Adipocyte (in vitro differentiated cells): Measurements from ENCODE around the gene REEP1.

Source experiments
- DNase-seq: peaks from one replicate; pipeline ENCODE4 v3.0.0-alpha.2; 2015; ENCODE audit warnings: low read depth
- H3K27me3 ChIP-seq: replicated peaks from 2 replicates; pipeline ENCODE4 v1.7.0; 2013; ENCODE audit warnings: mild to moderate bottlenecking, low read length, moderate library complexity; ENCODE audit not compliant: control insufficient read depth, insufficient read depth
- H3K36me3 ChIP-seq: 2 replicates; pipeline ENCODE4 v1.7.0; 2013; ENCODE audit warnings: low read length, mild to moderate bottlenecking, moderate library complexity; ENCODE audit not compliant: control insufficient read depth, insufficient read depth, severe bottlenecking
- H3K4me1 ChIP-seq: 2 replicates; pipeline ENCODE4 v1.7.0; 2013; ENCODE audit warnings: mild to moderate bottlenecking, low read length, moderate library complexity; ENCODE audit not compliant: control insufficient read depth, insufficient read depth
- H3K4me3 ChIP-seq: 2 replicates; pipeline ENCODE4 v1.7.0; 2013; ENCODE audit warnings: mild to moderate bottlenecking, low read length, moderate library complexity
- H3K9ac ChIP-seq: 2 replicates; pipeline ENCODE4 v1.7.0; 2013; ENCODE audit warnings: mild to moderate bottlenecking, low read length, moderate library complexity
- H3K9me3 ChIP-seq: 2 replicates; pipeline ENCODE4 v1.7.0; 2013; ENCODE audit warnings: mild to moderate bottlenecking, low read length, moderate library complexity; ENCODE audit not compliant: control insufficient read depth

REEP1 gene

DNA sequence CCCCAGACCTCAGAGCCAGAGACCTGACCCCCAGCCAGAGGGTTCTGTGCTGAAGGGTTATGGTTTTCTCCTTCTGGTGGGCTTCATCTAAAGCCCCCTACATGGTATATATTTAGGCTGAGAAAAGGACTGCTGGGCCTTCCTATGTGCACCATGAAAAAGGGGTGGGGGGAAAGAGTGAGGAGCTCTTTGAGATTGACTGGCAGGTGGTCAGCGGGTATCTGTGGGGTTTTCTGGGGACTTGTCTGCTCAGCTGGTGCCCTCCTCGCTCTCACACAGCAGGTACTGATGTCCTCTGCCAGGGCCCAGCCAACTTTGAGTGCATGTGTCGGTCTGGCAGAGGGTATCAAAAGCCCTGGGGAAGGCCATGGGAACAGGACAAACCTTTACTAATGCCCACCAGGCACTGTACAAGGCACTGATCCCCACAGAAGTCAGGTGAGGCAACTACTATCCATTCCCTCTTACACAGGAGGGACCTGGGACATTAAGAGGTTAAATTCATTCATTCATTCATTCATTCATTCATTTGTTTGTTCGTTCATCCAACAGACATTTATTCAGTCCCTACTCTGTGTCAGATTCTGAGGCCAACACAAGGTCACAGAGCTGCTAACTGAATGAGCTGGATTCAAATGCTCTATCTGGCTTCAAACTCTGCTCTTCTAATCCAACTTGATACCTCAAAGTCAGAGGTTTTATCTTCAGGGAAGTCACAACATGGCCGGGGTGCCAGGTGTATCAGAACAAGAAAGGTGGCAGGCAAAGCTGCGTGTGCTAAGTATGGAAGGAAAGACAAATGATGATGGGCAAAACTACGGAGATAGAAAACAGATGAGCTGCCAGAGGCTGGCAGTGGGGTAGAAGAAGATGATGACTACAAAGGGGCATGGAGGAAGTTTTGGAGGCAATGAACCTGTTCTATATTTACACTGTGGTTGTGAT lies 44.6 kb downstream of the REEP1 start:
- Histone ChIP-seq H3K9me3 (no peaks in the 10 kb centered on the region), H3K9ac (no peak overlapping the region), H3K4me3 (no peak overlapping the region), H3K36me3 (no peaks in the 10 kb centered on the region), H3K4me1 (peaks cover 12% of the 10 kb centered on the region), H3K27me3 (peaks cover 19% of the 10 kb centered on the region)
- no peak for DNase-seq

DNA sequence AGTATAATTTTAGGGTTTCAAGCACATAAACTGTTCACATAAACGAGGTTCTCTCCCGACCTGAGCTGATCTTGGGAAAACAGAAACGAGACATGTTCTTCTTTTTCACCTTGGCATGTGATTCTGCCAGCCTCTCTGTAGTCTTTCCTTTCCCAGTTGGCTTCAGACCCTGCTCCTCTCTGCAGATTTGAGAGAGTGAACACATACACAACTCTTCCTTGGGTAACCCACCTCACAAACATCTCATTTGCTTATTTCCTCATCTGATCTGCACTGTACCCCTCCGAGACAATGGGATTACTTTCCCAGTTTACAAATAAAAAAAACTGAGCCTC lies 46.1 kb downstream of the REEP1 start:
- H3K27me3 ChIP-seq, result peaks cover 10% of the 10 kb centered on the region
- H3K9ac ChIP-seq, result no peak overlapping the region
- H3K9me3 ChIP-seq, result no peaks in the 10 kb centered on the region
- H3K4me1 ChIP-seq, result peaks cover 12% of the 10 kb centered on the region
- no peak overlapping the region for H3K4me3 ChIP-seq
- no peak for DNase-seq
- H3K36me3 ChIP-seq, result no peaks in the 10 kb centered on the region

GRCh38 chr2:86290596-86291327 lies 46.7 kb downstream of the REEP1 start:
- Histone ChIP-seq H3K9ac (no peak overlapping the region), H3K4me1 (peaks cover 12% of the 10 kb centered on the region), H3K36me3 (no peaks in the 10 kb centered on the region), H3K27me3 (peaks cover 10% of the 10 kb centered on the region), H3K4me3 (no peak overlapping the region), H3K9me3 (no peaks in the 10 kb centered on the region)
- no peak for DNase-seq

GRCh38 chr2:86286516-86286915 lies 50.9 kb downstream of the REEP1 start:
- no peak for DNase-seq
- Histone ChIP-seq H3K4me1 (peaks cover 12% of the 10 kb centered on the region), H3K27me3 (peaks cover 43% of the 10 kb centered on the region), H3K36me3 (no peaks in the 10 kb centered on the region), H3K9me3 (no peaks in the 10 kb centered on the region), H3K9ac (no peak overlapping the region), H3K4me3 (no peak overlapping the region)

- Histone ChIP-seq H3K4me1 (peaks cover 9% of the 10 kb centered on the region), H3K9me3 (no peaks in the 10 kb centered on the region), H3K4me3 (no peak overlapping the region), H3K36me3 (no peaks in the 10 kb centered on the region), H3K27me3 (peaks cover 48% of the 10 kb centered on the region), H3K9ac (no peak overlapping the region)
- no peak for DNase-seq
Observed at GRCh38 chr2:86285981-86286380, 51.4 kb downstream of the REEP1 start.

- H3K9ac ChIP-seq, result no peak overlapping the region
- peaks cover 4% of the 10 kb centered on the region for H3K4me1 ChIP-seq
- no peaks in the 10 kb centered on the region for H3K36me3 ChIP-seq
- peaks cover 51% of the 10 kb centered on the region for H3K27me3 ChIP-seq
- H3K9me3 ChIP-seq, result no peaks in the 10 kb centered on the region
- DNase-seq, result no peak
- no peak overlapping the region for H3K4me3 ChIP-seq
Observed at GRCh38 chr2:86285571-86285970, 51.9 kb downstream of the REEP1 start.

DNA sequence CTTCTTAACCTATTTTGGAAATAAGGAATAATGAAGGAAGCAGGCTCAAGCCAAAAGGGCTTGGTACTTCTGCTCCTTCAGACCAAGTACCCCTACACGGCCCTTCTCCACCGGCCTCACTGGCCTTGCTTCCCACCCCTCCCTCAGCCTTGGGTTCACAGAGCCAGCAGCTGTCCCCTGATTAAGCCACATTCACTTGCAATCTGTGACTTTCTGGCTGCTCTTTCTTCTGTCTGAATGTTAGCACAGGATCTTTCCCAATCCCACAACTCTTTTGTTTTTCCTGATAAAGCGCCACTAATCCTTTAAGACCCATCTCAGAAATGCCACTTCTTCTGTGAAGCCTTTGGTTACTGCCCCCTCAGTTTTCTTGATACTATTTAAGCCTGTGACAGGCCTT lies 52.4 kb downstream of the REEP1 start:
- Histone ChIP-seq H3K36me3 (no peaks in the 10 kb centered on the region), H3K9ac (no peak overlapping the region), H3K9me3 (no peaks in the 10 kb centered on the region), H3K27me3 (peaks cover 52% of the 10 kb centered on the region), H3K4me1 (no peaks in the 10 kb centered on the region), H3K4me3 (no peak overlapping the region)
- DNase-seq, result no peak

DNA sequence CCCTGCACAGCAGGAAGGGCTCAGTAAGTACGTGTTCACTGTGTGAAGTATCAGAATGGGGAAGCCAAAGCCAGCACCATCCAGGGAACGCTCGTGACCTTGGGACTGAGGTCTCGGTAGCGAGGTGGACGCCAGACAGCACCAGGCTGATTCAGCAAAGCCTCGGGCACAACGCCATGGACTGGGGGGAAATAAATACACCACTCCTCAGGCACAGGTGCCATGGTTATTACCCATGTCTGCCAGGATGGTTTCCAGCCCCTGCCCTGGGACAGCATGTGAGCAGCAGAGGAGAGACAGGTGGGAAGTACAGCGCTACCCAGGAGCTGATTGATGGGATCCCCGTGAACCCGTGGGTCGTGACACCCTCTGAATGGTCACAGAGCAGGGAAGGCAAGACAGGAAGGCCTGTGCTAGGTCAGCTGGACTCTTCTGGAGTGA lies 53.0 kb downstream of the REEP1 start:
- no peaks in the 10 kb centered on the region for H3K4me1 ChIP-seq
- no peak overlapping the region for H3K4me3 ChIP-seq
- H3K27me3 ChIP-seq, result peaks cover 57% of the 10 kb centered on the region
- no peak overlapping the region for H3K9ac ChIP-seq
- no peaks in the 10 kb centered on the region for H3K36me3 ChIP-seq
- DNase-seq, result no peak
- no peaks in the 10 kb centered on the region for H3K9me3 ChIP-seq

DNA sequence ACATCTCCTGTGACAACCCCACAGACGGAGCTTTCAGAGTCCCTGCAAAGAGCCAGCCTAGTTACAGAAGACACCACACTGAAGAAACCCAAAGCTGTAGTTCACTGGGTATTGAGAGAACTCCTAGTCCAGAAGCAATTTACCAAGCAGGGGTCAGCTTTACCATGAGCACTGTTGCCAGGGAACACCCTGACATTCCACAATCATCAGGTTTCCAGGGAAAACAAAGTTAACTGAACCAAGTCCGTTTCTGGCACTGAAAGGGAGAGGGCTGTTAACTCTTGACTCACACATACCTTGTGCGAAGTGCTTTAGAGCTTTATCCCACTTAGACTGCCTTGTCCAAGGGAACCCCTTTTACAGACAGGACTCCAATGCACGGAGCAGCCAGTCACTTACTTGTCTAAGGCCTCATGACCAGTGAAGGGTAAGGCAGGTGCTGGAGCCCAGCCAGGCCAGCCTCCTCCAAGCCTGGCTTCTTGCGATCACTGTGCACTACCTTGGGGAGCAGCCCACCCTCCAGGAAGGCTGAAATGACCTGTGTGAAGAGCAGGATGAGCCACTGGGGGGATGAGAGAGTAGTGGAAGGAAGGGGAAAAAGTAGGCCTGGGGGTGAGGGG lies 53.9 kb downstream of the REEP1 start:
- Histone ChIP-seq H3K9me3 (no peaks in the 10 kb centered on the region), H3K27me3 (peaks cover 62% of the 10 kb centered on the region), H3K4me3 (no peak overlapping the region), H3K4me1 (no peaks in the 10 kb centered on the region), H3K9ac (no peak overlapping the region), H3K36me3 (no peaks in the 10 kb centered on the region)
- peak; percentile 7 for DNase-seq

DNA sequence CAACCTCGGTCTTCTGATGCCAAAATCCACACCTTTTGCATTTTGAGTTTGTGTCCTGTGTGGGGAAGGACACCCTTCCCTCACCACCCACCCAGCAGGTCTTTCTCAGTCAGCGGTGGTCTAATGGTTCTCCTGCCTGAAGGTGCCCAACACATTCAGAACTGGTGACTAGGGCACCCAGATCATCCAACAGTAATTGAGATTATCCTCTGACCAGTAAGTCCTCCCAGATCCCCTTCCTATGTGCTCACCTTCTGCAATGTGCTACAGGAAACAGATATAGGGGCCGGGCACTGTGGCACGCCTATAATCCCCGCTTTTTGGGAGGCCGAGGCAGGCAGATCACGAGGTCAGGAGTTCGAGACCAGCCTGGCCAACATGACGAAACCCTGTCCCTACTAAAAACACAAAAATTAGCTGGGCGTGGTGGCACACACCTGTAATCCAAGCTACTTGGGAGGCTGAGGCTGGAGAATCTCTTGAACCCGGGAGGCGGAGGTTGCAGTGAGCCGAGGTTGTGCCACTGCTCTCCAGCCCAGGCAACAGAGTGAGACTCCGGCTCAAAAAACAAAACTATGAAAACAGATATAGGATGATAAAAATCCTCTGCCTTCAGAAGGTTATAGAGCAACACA lies 56.2 kb downstream of the REEP1 start:
- H3K4me1 ChIP-seq, result no peaks in the 10 kb centered on the region
- H3K9me3 ChIP-seq, result no peaks in the 10 kb centered on the region
- H3K36me3 ChIP-seq, result no peaks in the 10 kb centered on the region
- no peak overlapping the region for H3K9ac ChIP-seq
- no peak overlapping the region for H3K4me3 ChIP-seq
- H3K27me3 ChIP-seq, result peaks cover 59% of the 10 kb centered on the region
- DNase-seq, result no peak

GRCh38 chr2:86280191-86280667 lies 57.2 kb downstream of the REEP1 start:
- H3K27me3 ChIP-seq, result peaks cover 53% of the 10 kb centered on the region
- no peaks in the 10 kb centered on the region for H3K4me1 ChIP-seq
- H3K9me3 ChIP-seq, result no peaks in the 10 kb centered on the region
- no peak overlapping the region for H3K4me3 ChIP-seq
- no peak overlapping the region for H3K9ac ChIP-seq
- DNase-seq, result no peak
- no peaks in the 10 kb centered on the region for H3K36me3 ChIP-seq
